Effector memory CD4-positive, alpha-beta T cell (primary cell): ENCODE measurements around the gene STK11IP.

ENCODE experiments used
- DNase-seq, 3 donors: peaks; one replicate each; pipeline ENCODE4 v3.0.0-alpha.2; 2020
- H3K27ac ChIP-seq: 2 replicates; pipeline ENCODE4 v1.7.0; 2013; ENCODE audit warnings: mild to moderate bottlenecking, low read length, moderate library complexity; ENCODE audit not compliant: insufficient read depth, poor library complexity, severe bottlenecking
- H3K27me3 ChIP-seq: replicated peaks from 2 replicates; pipeline ENCODE4 v1.7.0; 2013; ENCODE audit warnings: mild to moderate bottlenecking, low read length; ENCODE audit not compliant: insufficient read depth, control insufficient read depth, poor library complexity, severe bottlenecking
- H3K36me3 ChIP-seq: 2 replicates; pipeline ENCODE4 v1.7.0; 2013; ENCODE audit warnings: mild to moderate bottlenecking, low read length, moderate library complexity; ENCODE audit not compliant: control insufficient read depth, insufficient read depth
- H3K4me1 ChIP-seq: 2 replicates; pipeline ENCODE4 v1.7.0; 2013; ENCODE audit warnings: low read length, mild to moderate bottlenecking; ENCODE audit not compliant: control insufficient read depth, insufficient read depth, poor library complexity, severe bottlenecking
- H3K4me3 ChIP-seq: 2 replicates; pipeline ENCODE4 v1.7.0; 2013; ENCODE audit warnings: low read length, low read depth, mild to moderate bottlenecking; ENCODE audit not compliant: insufficient read depth, poor library complexity, severe bottlenecking
- H3K9me3 ChIP-seq: 2 replicates; pipeline ENCODE4 v1.7.0; 2013; ENCODE audit warnings: mild to moderate bottlenecking, low read length, moderate library complexity; ENCODE audit not compliant: control insufficient read depth

STK11IP gene

DNA sequence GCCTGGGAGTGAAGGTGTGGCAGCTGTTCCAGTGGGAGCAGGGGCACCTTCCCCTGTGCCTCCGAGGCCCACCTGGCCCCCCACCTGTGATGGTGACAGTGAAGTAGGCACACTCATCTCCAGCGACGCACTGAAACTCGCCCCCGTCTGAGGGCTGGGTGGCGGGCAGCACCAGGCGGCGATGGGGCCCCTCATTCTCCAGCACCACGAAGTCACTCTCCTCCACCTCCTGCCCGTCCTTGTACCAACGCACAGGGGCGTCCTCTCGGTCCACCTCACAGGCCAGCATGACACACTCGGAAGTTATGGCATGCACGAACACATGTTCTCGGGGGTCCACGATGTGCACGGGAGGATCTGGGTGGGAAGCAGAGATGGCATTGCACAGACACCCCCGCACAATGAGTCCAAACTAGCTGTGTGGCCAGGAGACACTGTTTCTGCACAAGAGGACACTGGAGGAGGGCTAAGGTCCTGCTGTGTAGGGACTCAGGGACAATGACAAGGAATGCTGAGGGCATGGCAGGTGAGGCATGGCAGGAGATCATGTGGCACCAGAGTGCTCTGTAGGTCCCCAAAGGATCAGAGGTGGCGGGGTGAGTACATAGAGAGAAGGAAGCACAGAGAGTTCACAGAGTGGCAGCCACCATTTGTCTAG is 34.3 kb upstream of the STK11IP start:
- Histone ChIP-seq H3K4me3 (no peak overlapping the region), H3K9me3 (no peaks in the 10 kb centered on the region), H3K36me3 (no peaks in the 10 kb centered on the region), H3K27me3 (no peaks in the 10 kb centered on the region), H3K4me1 (no peaks in the 10 kb centered on the region), H3K27ac (no peak overlapping the region)
- DNase-seq, result no peak

DNA sequence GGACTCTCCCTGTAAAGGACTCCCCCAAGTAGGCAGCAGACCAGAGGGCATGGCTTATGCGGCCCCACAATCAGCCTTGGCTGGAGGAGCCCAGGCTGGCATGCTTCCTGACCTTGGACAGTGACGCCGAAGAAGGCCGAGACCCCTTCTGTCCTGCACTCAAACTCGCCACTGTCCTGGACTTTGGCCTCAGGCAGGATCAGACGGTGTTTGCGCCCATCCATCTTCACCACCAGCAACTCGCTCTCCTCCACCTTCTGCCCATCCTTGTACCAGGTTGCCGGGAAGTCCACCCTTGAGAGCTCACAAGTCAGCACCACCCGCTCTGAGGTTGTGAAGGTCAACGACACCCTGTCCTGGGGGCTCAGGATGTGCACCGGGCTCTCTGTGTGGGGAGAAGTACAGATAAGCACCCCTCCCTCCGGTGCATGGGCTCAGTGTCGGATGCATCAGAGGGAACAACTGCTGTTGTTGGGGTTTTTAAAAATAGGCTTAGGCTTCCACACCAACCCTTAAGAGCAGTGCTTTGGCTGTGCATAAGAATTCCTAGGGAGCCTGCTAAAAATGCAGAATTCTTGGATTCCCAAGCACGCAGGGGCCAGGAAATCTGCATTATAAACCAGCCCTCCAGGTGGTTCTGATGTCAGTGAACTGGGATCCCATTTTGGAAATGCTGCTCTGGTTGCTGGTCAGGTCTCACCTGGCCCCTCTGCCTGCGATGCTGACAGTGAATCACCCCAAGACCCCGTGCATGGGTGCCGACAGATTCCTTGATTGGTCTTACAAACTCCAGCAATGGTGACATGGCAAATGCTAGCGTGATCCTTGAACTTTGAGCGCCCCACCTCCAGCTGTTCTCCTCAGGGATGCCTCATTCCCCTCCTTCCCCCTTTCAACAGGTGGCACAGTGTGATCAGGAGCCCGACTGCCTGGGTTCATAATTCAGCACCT is 32.3 kb upstream of the STK11IP start:
- peaks cover 12% of the 10 kb centered on the region for H3K27me3 ChIP-seq
- no peaks in the 10 kb centered on the region for H3K4me1 ChIP-seq
- H3K27ac ChIP-seq, result no peak overlapping the region
- no peak overlapping the region for H3K4me3 ChIP-seq
- H3K9me3 ChIP-seq, result no peaks in the 10 kb centered on the region
- no peak for DNase-seq
- H3K36me3 ChIP-seq, result no peaks in the 10 kb centered on the region

DNA sequence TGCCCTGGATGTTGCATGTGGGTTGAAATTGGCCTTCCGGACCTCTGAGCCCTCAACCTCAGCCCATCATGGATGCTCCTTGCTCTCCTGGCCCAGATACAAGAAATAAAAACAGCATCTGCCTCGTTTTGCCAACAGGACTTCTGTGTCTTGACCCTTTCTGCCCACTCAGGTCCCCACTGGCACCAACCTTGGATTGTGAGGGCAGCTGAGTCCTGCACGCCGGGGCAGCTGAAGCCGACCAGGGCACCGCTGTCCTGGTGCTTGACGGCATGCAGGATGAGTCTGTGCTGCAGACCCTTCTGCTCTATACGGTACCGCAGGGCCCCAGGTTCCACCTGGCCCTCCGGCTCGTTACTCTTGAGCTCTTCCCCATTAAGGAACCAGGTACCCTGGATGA is 31.0 kb upstream of the STK11IP start:
- Histone ChIP-seq H3K4me1 (no peaks in the 10 kb centered on the region), H3K4me3 (no peak overlapping the region), H3K27ac (no peak overlapping the region), H3K9me3 (no peaks in the 10 kb centered on the region), H3K27me3 (peaks cover 22% of the 10 kb centered on the region), H3K36me3 (no peaks in the 10 kb centered on the region)
- no peak for DNase-seq

DNA sequence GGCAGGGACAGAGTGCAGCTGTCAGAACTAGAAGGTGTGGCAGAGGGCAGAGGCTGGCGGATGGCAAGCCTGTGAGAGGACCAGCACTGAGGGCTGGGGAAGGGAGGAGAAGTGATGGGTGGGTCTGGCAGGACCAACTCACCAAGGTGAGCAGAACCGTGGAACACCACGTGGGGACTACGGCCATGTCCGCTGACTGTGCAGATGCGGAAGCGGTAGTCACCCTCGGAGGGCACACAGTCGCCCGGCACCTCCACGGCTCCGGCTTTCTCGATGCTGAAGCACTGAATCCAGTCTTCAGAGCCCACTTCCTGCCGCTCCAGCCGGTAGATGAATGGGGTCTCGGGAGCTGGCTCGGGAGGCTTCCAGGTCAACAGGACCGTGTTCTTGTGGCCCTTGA is 30.5 kb upstream of the STK11IP start:
- no peak for DNase-seq
- Histone ChIP-seq H3K4me1 (no peaks in the 10 kb centered on the region), H3K27ac (no peak overlapping the region), H3K27me3 (peaks cover 27% of the 10 kb centered on the region), H3K9me3 (no peaks in the 10 kb centered on the region), H3K4me3 (no peak overlapping the region), H3K36me3 (no peaks in the 10 kb centered on the region)

DNA sequence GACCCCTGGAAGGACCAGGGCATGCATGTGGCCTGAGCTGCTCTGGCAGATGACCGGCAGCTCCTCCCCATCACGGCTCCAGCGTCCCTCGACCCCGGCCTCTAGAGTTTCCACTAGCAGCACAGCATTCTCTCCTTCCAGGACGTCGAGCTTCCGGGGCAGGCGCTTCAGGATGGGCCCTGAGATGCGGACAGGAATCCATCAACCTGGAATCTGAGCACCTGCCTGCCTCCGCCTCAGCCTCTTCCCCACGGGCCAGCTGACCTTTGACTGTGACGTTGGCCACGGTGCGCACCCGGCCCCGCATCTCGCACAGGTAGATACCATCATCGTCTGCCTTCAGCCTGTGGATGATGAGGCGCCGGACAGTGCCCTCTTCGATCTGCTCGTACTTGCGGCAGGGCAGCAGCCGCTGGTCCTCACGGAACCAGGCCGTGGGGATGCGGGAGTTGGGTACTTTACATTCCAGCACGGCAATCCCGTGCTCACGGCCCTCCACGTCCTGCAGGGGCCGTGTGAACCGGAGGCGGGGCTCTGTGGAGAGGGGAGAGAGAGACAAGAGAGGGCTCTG is 29.8 kb upstream of the STK11IP start:
- Histone ChIP-seq H3K27me3 (peaks cover 31% of the 10 kb centered on the region), H3K4me1 (no peaks in the 10 kb centered on the region), H3K27ac (no peak overlapping the region), H3K36me3 (no peaks in the 10 kb centered on the region), H3K9me3 (no peaks in the 10 kb centered on the region), H3K4me3 (no peak overlapping the region)
- no peak for DNase-seq

DNA sequence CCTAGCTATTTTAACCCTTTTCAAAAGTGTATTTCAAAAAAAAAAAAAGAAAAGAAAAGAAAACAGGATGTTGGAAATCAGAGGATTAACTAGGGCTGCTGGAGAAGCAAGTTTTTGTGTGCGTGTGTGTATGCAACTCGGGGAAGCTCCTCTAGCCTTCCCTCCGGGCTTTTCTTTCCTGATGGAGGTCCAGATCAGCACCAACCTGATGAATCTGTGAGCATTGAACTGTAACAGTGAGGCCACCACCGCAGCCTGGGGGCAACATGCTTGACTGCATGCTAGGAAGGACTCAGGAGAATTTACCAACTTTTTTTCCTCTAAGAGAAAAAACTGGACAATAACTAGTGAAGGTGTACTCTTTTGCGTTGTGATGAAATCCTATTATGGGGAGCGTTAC is 28.6 kb upstream of the STK11IP start:
- H3K27me3 ChIP-seq, result peaks cover 31% of the 10 kb centered on the region
- no peaks in the 10 kb centered on the region for H3K36me3 ChIP-seq

DNA sequence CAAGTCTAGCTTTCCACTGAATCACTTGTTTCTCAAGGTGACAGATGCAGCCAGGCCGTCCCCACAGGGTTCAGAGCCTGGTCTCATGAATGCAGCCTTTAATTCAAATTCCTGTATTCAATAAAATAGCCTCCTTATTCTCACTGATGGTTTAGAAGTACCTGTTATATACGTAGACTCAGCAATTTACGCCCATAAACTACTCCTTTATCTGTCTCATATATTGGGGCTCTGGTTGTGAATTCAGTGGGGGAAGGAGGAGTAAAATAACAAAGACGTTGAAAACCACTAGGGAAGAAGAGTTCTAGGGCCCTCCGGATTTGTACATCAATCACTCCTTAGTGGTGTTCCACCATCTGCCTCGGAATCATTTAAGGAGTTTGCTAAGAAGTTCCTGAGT is 28.0 kb upstream of the STK11IP start:
- H3K4me3 ChIP-seq, result no peak overlapping the region
- no peak overlapping the region for H3K27ac ChIP-seq
- no peaks in the 10 kb centered on the region for H3K4me1 ChIP-seq
- DNase-seq, result no peak
- peaks cover 31% of the 10 kb centered on the region for H3K27me3 ChIP-seq
- no peaks in the 10 kb centered on the region for H3K36me3 ChIP-seq
- H3K9me3 ChIP-seq, result no peaks in the 10 kb centered on the region

More for the DNA sequence above, 28.6 kb upstream of the STK11IP start:
- H3K4me3 ChIP-seq, result no peak overlapping the region
- no peaks in the 10 kb centered on the region for H3K4me1 ChIP-seq
- no peaks in the 10 kb centered on the region for H3K9me3 ChIP-seq
- DNase-seq, result no peak
- no peak overlapping the region for H3K27ac ChIP-seq

DNA sequence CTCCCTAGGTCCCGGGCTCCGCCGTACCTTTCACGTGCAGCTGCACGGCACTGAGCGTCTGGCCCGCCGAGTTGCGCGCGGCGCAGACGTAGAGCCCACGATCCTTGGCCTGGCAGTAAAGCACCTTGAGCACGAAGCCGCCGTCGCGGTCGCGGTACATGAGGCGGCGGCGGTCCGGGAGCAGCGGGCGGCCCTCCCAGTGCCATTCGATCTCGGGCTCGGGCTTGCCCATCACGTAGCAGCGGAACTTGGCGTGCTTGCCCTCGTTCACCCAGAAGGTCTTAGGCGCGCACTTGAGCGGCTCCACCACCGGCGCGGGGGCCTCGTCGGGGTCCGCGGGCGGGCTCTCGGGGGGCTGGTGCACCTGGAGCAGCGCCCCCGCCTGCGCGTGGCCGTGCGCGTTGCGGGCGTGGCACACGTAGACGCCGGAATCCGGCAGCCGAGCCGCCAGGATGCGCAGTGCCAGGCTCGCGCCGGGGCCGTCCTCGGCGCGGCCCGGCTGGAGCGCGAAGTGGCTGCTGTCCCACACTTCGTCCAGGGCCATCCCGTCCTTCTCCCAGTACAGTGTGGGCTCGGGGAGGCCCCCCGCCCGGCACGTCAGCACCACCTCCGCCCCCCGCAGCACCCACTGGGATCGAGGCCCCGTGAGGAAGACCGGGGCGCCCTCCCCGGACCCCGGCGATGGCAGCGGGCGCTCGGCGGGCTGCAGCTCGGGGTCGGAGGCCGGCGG is 27.3 kb upstream of the STK11IP start:
- Histone ChIP-seq H3K27ac (no peak overlapping the region), H3K27me3 (peaks cover 31% of the 10 kb centered on the region)
- DNase-seq, result no peak

DNA sequence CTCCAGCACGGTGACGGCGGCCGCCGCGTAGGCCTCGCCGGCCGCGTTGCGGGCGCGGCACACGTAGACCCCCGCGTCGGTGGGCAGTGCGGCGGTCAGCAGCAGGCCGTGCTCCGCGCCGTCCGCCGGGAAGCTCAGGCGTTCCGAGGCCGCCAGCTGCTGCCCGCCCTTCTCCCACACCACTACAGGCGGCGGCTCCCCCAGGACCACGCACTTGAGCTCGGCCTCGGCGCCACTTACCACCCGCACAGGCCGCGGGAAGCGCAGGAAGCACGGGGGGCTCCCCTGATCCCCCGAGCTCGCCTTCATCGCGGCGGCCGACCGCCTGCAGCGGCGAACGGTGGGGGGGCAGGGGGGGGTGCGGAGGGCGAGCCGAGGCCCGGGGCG is 26.7 kb upstream of the STK11IP start:
- H3K27me3 ChIP-seq, result peaks cover 31% of the 10 kb centered on the region
- H3K4me3 ChIP-seq, result peak overlapping the region; percentile 39
- DNase-seq, result no peak
- H3K9me3 ChIP-seq, result no peaks in the 10 kb centered on the region
- no peak overlapping the region for H3K27ac ChIP-seq
- no peaks in the 10 kb centered on the region for H3K36me3 ChIP-seq
- no peaks in the 10 kb centered on the region for H3K4me1 ChIP-seq

More for the DNA sequence above, 27.3 kb upstream of the STK11IP start:
- no peaks in the 10 kb centered on the region for H3K36me3 ChIP-seq
- H3K4me1 ChIP-seq, result no peaks in the 10 kb centered on the region
- peak overlapping the region; percentile 39 for H3K4me3 ChIP-seq
- no peaks in the 10 kb centered on the region for H3K9me3 ChIP-seq
